ENCODE measurements around the gene NSD2.

- TF ChIP-seq CTCF (IDR thresholded peaks at IDR 0.05; ENCODE audit: low read depth, low read length, missing input control) (no peak), RAD21 (IDR thresholded peaks at IDR 0.05) (no peak), EGR1 (IDR thresholded peaks at IDR 0.05; ENCODE audit: low read depth in 2 of 2) (no peak), ATF3 (IDR thresholded peaks at IDR 0.05) (no peak), NR2F2 (IDR thresholded peaks at IDR 0.05) (no peak), SP1 (IDR thresholded peaks at IDR 0.05) (no peak), MAX (IDR thresholded peaks at IDR 0.05) (no peak), YY1 (IDR thresholded peaks at IDR 0.05) (no peak)
Observed at GRCh38 chr4:2008671-2008920, 137.4 kb downstream of the NSD2 start.

Measured in liver (tissue), 3 donors.